Measurements from ENCODE around the gene BAD. TPM values are rescaled to one million over a fixed set of nuclear protein-coding genes. Genes with fewer than 3 reads are reported as not detected.

Gene BAD
- total RNA-seq, 1 donor, result 26.7 TPM

- peak overlapping the region; percentile 67 for H3K4me3 ChIP-seq (ENCODE audit: low read length)
- no peaks in the 10 kb centered on the region for H3K9me3 ChIP-seq (ENCODE audit: low read depth, low read length)
- H3K4me1 ChIP-seq (ENCODE audit: insufficient read depth, low read length), result peaks cover 72% of the 10 kb centered on the region
- H3K27me3 ChIP-seq (ENCODE audit: insufficient read depth, low read length), result no peaks in the 10 kb centered on the region
Measured at GRCh38 chr11:64230985-64231365, 53.5 kb downstream of the BAD start.

- peaks cover 71% of the 10 kb centered on the region for H3K4me1 ChIP-seq (ENCODE audit: insufficient read depth, low read length)
- H3K4me3 ChIP-seq (ENCODE audit: low read length), result peak within 1 kb of the TSS; percentile 67
- no peaks in the 10 kb centered on the region for H3K27me3 ChIP-seq (ENCODE audit: insufficient read depth, low read length)
- no peaks in the 10 kb centered on the region for H3K9me3 ChIP-seq (ENCODE audit: low read depth, low read length)
Measured at GRCh38 chr11:64230171-64230984, 54.1 kb downstream of the BAD start, which contains the start of gene DNAJC4. TSS of gene DNAJC4 (plus strand) at chr11:64230548. CDS start at chr11:64230855, 307 bp downstream.

DNA sequence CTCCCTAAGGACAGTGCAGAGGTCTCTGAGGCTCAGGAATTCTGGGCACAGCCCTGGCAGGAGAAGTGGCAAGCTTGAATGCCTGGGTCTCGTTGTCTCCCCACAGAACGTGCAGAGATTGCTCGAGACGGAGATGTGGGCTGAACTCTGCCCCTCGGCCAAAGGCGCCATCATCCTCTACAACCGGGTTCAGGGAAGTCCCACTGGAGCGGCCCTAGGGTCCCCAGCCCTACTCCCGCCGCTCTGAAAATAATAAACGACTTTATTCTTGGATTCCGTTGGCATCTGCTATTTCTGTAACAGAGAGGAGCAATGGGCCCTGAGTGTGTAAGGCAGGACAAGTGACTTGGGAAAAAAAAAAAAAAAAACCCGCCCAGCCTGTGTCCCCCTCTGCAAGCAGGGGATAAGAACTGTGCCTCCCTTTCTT, 54.7 kb downstream of the BAD start:
- Histone ChIP-seq H3K27me3 (ENCODE audit: insufficient read depth, low read length) (no peaks in the 10 kb centered on the region), H3K4me1 (ENCODE audit: insufficient read depth, low read length) (peaks cover 72% of the 10 kb centered on the region), H3K9me3 (ENCODE audit: low read depth, low read length) (no peaks in the 10 kb centered on the region), H3K4me3 (ENCODE audit: low read length) (peak overlapping the region; percentile 67)

DNA sequence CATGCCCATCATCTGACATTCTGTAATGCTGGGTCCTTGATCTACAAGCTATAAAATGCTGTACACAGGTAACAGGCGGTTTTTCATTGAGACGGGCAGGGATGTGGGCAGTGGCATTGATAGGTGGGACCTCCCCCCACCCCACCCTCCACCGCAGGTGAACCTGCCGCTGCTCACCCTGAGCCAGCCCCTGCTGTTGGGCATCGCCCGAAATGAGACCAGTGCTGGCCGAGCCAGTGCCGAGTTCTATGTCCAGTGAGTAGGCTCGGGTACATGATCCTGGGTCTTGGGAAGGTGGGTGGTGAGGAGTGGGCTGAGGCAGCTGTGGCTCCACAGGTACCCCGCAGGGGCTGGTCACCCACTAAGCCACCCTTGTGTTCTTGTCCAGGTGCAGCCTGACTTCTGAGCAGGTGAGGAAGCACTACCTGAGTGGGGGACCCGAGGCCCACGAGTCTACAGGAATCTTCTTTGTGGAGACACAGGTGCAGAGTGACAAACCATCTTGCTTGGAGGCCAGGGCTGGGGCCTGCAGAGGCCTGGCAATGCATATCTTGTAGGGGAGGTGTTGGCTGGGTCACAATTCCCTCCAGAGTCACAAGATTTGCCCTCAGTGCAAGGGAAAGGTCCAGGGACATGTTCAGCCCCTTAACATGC, 55.2 kb downstream of the BAD start:
- Histone ChIP-seq H3K9me3 (ENCODE audit: low read depth, low read length) (no peaks in the 10 kb centered on the region), H3K4me3 (ENCODE audit: low read length) (no peak overlapping the region), H3K27me3 (ENCODE audit: insufficient read depth, low read length) (no peaks in the 10 kb centered on the region), H3K4me1 (ENCODE audit: insufficient read depth, low read length) (peaks cover 76% of the 10 kb centered on the region)

GRCh38 chr11:64227405-64227956, 57.0 kb downstream of the BAD start:
- Histone ChIP-seq H3K9me3 (ENCODE audit: low read depth, low read length) (no peaks in the 10 kb centered on the region), H3K27me3 (ENCODE audit: insufficient read depth, low read length) (no peaks in the 10 kb centered on the region), H3K4me3 (ENCODE audit: low read length) (peak overlapping the region; percentile 79), H3K4me1 (ENCODE audit: insufficient read depth, low read length) (peaks cover 66% of the 10 kb centered on the region)

GRCh38 chr11:64226507-64227051, 57.9 kb downstream of the BAD start:
- no peaks in the 10 kb centered on the region for H3K9me3 ChIP-seq (ENCODE audit: low read depth, low read length)
- peaks cover 57% of the 10 kb centered on the region for H3K4me1 ChIP-seq (ENCODE audit: insufficient read depth, low read length)
- peak overlapping the region; percentile 79 for H3K4me3 ChIP-seq (ENCODE audit: low read length)

GRCh38 chr11:64225608-64226506, 58.6 kb downstream of the BAD start, which contains the start of the genes NUDT22 and TRPT1:
TSS of gene NUDT22 (plus strand) at chr11:64226274. CDS start at chr11:64226653, 379 bp downstream.
TSS of gene TRPT1 (minus strand) at chr11:64226186. CDS start at chr11:64225860, 326 bp downstream.
- H3K4me1 ChIP-seq (ENCODE audit: insufficient read depth, low read length), result peaks cover 49% of the 10 kb centered on the region
- peak within 1 kb of the TSS; percentile 79 for H3K4me3 ChIP-seq (ENCODE audit: low read length)
- H3K9me3 ChIP-seq (ENCODE audit: low read depth, low read length), result no peaks in the 10 kb centered on the region
- H3K27me3 ChIP-seq (ENCODE audit: insufficient read depth, low read length), result no peaks in the 10 kb centered on the region

More at GRCh38 chr11:64226507-64227051, 57.9 kb downstream of the BAD start:
- H3K27me3 ChIP-seq (ENCODE audit: insufficient read depth, low read length), result no peaks in the 10 kb centered on the region

DNA sequence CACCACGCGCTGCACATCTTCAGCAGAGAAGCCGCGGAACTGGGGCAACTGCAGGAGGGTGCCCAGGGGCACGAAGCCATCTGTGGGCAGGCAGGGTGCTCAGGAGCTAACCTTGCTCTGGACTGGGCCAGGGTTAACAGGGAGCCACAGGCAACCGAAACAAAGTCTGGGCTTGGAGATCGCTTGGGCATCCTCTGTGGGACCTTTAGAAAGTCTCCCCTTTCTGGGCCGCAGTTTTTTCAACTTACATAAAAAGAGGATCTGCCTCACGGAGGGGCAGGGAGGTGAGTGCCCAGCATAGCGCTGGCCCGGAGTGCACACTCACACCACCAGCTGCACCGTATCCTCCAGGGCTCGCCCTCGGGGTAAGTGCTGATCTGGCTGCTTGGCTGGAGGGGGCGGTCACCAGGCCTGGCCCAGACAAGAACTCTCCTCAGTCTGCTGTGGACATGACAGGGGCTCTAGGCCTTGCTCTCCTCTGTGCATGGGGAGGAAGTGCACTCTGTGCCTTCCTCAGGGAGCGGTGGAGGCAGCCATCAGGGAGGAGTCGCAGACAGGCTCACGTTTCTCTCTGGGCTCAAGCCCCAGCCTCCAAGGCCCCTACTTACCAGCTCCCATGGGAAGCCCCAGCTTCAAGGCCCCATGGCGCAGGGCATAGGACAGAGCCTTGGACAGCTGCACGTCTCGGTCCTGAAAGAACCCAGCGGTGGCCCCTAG, 59.4 kb downstream of the BAD start:
- Histone ChIP-seq H3K4me1 (ENCODE audit: insufficient read depth, low read length) (peaks cover 47% of the 10 kb centered on the region), H3K4me3 (ENCODE audit: low read length) (peak overlapping the region; percentile 79)

GRCh38 chr11:64224151-64224890, 60.1 kb downstream of the BAD start:
- no peaks in the 10 kb centered on the region for H3K27me3 ChIP-seq (ENCODE audit: insufficient read depth, low read length)
- peaks cover 40% of the 10 kb centered on the region for H3K4me1 ChIP-seq (ENCODE audit: insufficient read depth, low read length)
- H3K4me3 ChIP-seq (ENCODE audit: low read length), result no peak overlapping the region

More for the DNA sequence above, 59.4 kb downstream of the BAD start:
- no peaks in the 10 kb centered on the region for H3K27me3 ChIP-seq (ENCODE audit: insufficient read depth, low read length)
- no peaks in the 10 kb centered on the region for H3K9me3 ChIP-seq (ENCODE audit: low read depth, low read length)

GRCh38 chr11:64223001-64223651, 61.3 kb downstream of the BAD start:
- Histone ChIP-seq H3K4me1 (ENCODE audit: insufficient read depth, low read length) (peaks cover 34% of the 10 kb centered on the region), H3K4me3 (ENCODE audit: low read length) (no peak overlapping the region), H3K9me3 (ENCODE audit: low read depth, low read length) (no peaks in the 10 kb centered on the region), H3K27me3 (ENCODE audit: insufficient read depth, low read length) (no peaks in the 10 kb centered on the region)

More at GRCh38 chr11:64224151-64224890, 60.1 kb downstream of the BAD start:
- no peaks in the 10 kb centered on the region for H3K9me3 ChIP-seq (ENCODE audit: low read depth, low read length)

- H3K4me1 ChIP-seq (ENCODE audit: insufficient read depth, low read length), result peaks cover 29% of the 10 kb centered on the region
- H3K9me3 ChIP-seq (ENCODE audit: low read depth, low read length), result no peaks in the 10 kb centered on the region
- no peak overlapping the region for H3K4me3 ChIP-seq (ENCODE audit: low read length)
- H3K27me3 ChIP-seq (ENCODE audit: insufficient read depth, low read length), result no peaks in the 10 kb centered on the region
Measured at GRCh38 chr11:64222651-64223000, 61.8 kb downstream of the BAD start.

DNA sequence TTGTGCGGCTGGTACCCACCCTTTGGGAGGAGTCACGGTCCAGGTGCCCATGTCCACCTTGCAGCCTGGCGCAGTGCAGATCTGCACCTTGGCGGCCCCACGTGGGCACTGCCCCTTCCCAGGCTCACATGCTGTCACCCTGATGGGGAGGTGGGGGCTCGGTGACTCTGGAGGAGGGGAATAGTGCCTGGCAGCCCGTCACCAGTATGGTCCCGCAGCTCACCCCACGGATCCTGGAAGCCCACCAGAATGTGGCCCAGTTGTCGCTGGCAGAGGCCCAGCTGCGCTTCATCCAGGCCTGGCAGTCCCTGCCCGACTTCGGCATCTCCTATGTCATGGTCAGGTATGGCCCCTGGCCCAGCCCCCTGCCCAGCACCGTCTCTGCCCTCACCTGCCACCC, 63.7 kb downstream of the BAD start:
- H3K4me1 ChIP-seq (ENCODE audit: insufficient read depth, low read length), result peaks cover 15% of the 10 kb centered on the region
- no peaks in the 10 kb centered on the region for H3K27me3 ChIP-seq (ENCODE audit: insufficient read depth, low read length)
- no peaks in the 10 kb centered on the region for H3K9me3 ChIP-seq (ENCODE audit: low read depth, low read length)
- no peak overlapping the region for H3K4me3 ChIP-seq (ENCODE audit: low read length)

DNA sequence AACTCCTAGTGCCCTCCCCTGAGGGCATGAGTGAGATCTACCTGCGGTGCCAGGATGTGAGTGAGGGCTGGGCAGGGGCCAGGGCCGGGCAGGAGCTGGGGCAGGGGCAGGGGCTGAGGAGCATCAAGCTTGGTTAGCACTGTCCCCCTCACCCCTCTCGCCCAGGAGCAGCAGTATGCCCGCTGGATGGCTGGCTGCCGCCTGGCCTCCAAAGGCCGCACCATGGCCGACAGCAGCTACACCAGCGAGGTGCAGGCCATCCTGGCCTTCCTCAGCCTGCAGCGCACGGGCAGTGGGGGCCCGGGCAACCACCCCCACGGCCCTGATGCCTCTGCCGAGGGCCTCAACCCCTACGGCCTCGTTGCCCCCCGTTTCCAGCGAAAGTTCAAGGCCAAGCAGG, 64.2 kb downstream of the BAD start:
- no peak overlapping the region for H3K4me3 ChIP-seq (ENCODE audit: low read length)
- H3K9me3 ChIP-seq (ENCODE audit: low read depth, low read length), result no peaks in the 10 kb centered on the region
- peaks cover 9% of the 10 kb centered on the region for H3K4me1 ChIP-seq (ENCODE audit: insufficient read depth, low read length)
- H3K27me3 ChIP-seq (ENCODE audit: insufficient read depth, low read length), result no peaks in the 10 kb centered on the region
